ENCODE data around the gene AFDN.

DNA sequence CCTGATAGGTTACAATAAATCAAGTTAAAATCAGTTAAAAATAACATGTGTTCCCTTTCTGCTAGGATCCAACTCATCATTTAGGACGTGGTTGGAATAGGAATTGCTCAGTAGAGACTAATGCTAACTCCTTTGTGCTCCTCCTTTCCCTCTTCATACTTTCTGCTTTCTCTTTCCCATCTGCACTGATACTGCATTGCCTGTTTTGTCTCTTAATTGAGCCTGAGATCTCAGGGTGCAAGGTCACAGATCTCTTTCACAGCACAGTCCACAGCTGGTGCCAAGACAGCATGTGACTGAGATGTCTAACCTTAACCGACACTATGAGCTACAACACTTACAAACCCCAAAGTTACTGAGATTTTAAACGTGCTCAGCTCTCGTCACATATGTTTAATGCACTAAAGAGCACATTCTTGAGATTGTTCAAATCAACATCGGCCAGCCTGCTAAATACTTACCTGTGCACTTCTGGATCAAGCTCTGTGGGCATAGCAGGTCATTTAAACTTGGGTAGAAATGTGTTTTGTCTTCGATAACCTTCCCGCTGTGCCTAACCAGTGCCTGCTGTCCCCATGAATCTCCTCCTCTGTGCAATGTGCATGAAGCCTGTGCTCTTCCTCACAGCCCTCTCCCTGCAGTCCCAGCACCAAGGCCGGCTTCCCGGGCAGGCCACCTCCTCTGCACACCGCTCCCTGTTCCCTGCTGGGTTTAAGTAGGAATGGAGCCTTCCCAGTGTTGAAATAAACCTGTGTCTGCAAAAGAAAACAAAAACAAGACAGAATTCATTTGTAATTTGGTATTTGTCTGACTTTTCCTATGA is 39.6 kb upstream of the AFDN start:
- TF ChIP-seq POLR2A (IDR thresholded peaks at IDR 0.05): no peak
- TF ChIP-seq CTCF (IDR thresholded peaks at IDR 0.05): no peak

All from thyroid gland (tissue), 4 donors.